A549 (cell line): ENCODE data around the gene PLIN1. TPM values are rescaled to one million over a fixed set of nuclear protein-coding genes. Genes with fewer than 3 reads are reported as not detected.

Source experiments
- ATAC-seq, 2 experiments: fragments of 200-7000 bp in 1 of 2; fragments of >200 bp in 1 of 2; cut with Nextera tagmentation in 1 of 2; cut with Tn5 transposase in 1 of 2; 3 replicates each; pipeline versions ENCODE4 v1.8.0 to v1.9.1; 2018 to 2020; ENCODE audit warnings: mild to moderate bottlenecking in 1 of 2, moderate library complexity in 1 of 2
- CTCF ChIA-PET: fragments of 300-600 bp; sonication (Branson Sonifier 250); formaldehyde crosslinking; extraction: SDS; loops from one replicate; lab custom pipeline; 2021; ENCODE audit warnings: antibody characterized with exemption, inconsistent platforms; lab: Yijun Ruan, JAX
- POLR2A ChIA-PET: fragments of 350-600 bp; formaldehyde crosslinking; extraction: SDS; loops from one replicate; lab custom pipeline; 2021; ENCODE audit warnings: antibody characterized with exemption, inconsistent platforms; lab: Yijun Ruan, JAX
- DNase-seq, 2 experiments: peaks; one replicate each; pipeline versions ENCODE4 v3.0.0 to v3.0.0-alpha.2; 2011 to 2016; ENCODE audit warnings: low read depth in 1 of 2, low spot score in 1 of 2
- FAIRE-seq: peaks from 2 replicates; lab custom pipeline; 2011; peaks lifted over from hg19 to GRCh38; lab: Jason Lieb, UNC
- H3K27ac ChIP-seq, 2 experiments: fragments of >200 bp; sonication (Bioruptor Twin); formaldehyde crosslinking; 3 replicates each; pipeline ENCODE4 v1.5.1; 2016 to 2017
- H3K4me1 ChIP-seq: fragments of >200 bp; sonication (Bioruptor Twin); formaldehyde crosslinking; 3 replicates; pipeline ENCODE4 v1.6.1; 2016
- H3K4me2 ChIP-seq: fragments of >200 bp; sonication (Bioruptor Twin); formaldehyde crosslinking; 3 replicates; pipeline ENCODE4 v1.6.1; 2016
- H3K4me3 ChIP-seq: fragments of >200 bp; sonication (Bioruptor Twin); formaldehyde crosslinking; 3 replicates; pipeline ENCODE4 v1.5.1; 2016
- H3K9me3 ChIP-seq: fragments of >200 bp; sonication (Bioruptor Twin); formaldehyde crosslinking; 3 replicates; pipeline ENCODE4 v1.6.1; 2016
- CBX2 ChIP-seq: fragments of 200-600 bp; sonication (generic); IDR thresholded peaks from 2 replicates; pipeline ENCODE4 v1.6.1; 2016; ENCODE audit warnings: low read depth, mild to moderate bottlenecking, borderline replicate concordance
- CBX8 ChIP-seq: fragments of 200-600 bp; sonication (generic); IDR thresholded peaks from 2 replicates; pipeline ENCODE4 v1.6.1; 2016
- CHD4 ChIP-seq: fragments of 200-600 bp; sonication (generic); IDR thresholded peaks from 2 replicates; pipeline ENCODE4 v1.6.1; 2016; ENCODE audit warnings: antibody characterized with exemption, mild to moderate bottlenecking, borderline replicate concordance
- EP300 ChIP-seq, 2 experiments: fragments of >200 bp; sonication (Bioruptor Twin); formaldehyde crosslinking; IDR thresholded peaks; 2 replicates in 1 of 2; 3 replicates in 1 of 2; pipeline ENCODE4 v1.6.1; 2016 to 2017
- ESRRA ChIP-seq: fragments of 150-350 bp; IDR thresholded peaks from 2 replicates; pipeline ENCODE4 v1.6.1; 2014; ENCODE audit warnings: mild to moderate bottlenecking, low read length, borderline replicate concordance
- FOSB ChIP-seq: fragments of 250-450 bp; sonication (Bioruptor Pico); IDR thresholded peaks from 2 replicates; pipeline ENCODE4 v1.5.0; 2020; ENCODE audit warnings: mild to moderate bottlenecking, moderate library complexity
- GATA3 ChIP-seq: IDR thresholded peaks from 2 replicates; pipeline ENCODE4 v1.6.1; 2012; ENCODE audit warnings: borderline replicate concordance
- HDAC2 ChIP-seq: fragments of 200-600 bp; sonication (generic); IDR thresholded peaks from 2 replicates; pipeline ENCODE4 v1.6.1; 2016
- HEYL ChIP-seq: fragments of 250-450 bp; sonication (Bioruptor Pico); IDR thresholded peaks from 2 replicates; pipeline ENCODE4 v1.8.0; 2021; ENCODE audit warnings: mild to moderate bottlenecking, moderate library complexity
- HOXA7 ChIP-seq: fragments of 250-450 bp; sonication (Bioruptor Pico); IDR thresholded peaks from 2 replicates; pipeline ENCODE4 v1.5.0; 2020; ENCODE audit warnings: mild to moderate bottlenecking, moderate library complexity
- JUN ChIP-seq, 2 experiments: fragments of >200 bp; sonication (Bioruptor Twin); formaldehyde crosslinking; IDR thresholded peaks; 2 replicates in 1 of 2; 3 replicates in 1 of 2; pipeline ENCODE4 v1.6.1; 2016 to 2017
- JUNB ChIP-seq: fragments of >200 bp; sonication (Bioruptor Twin); formaldehyde crosslinking; IDR thresholded peaks from 2 replicates; pipeline ENCODE4 v1.6.1; 2016
- MAX ChIP-seq: IDR thresholded peaks from 2 replicates; pipeline ENCODE4 v1.6.1; 2012
- NFE2L2 ChIP-seq: fragments of 150-350 bp; conservative IDR thresholded peaks from 2 replicates; pipeline ENCODE4 v1.6.1; 2014; ENCODE audit warnings: low read length
- PHF8 ChIP-seq: fragments of 200-600 bp; sonication (generic); IDR thresholded peaks from 2 replicates; pipeline ENCODE4 v1.6.1; 2016; ENCODE audit warnings: low read depth, mild to moderate bottlenecking, antibody characterized with exemption, moderate library complexity, borderline replicate concordance
- POLR2A ChIP-seq: IDR thresholded peaks from 2 replicates; pipeline ENCODE4 v1.6.1; 2012; ENCODE audit warnings: mild to moderate bottlenecking, low read length
- POLR2AphosphoS2 ChIP-seq: conservative IDR thresholded peaks from 2 replicates; pipeline ENCODE4 v1.6.1; 2012; ENCODE audit warnings: low read length, improper control_type of control experiment, inconsistent platforms
- RFX5 ChIP-seq: fragments of 450-650 bp; IDR thresholded peaks from 2 replicates; pipeline ENCODE4 v1.7.1; 2014; ENCODE audit warnings: antibody characterized with exemption, mild to moderate bottlenecking, moderate library complexity
- SMC3 ChIP-seq: fragments of >200 bp; sonication (Bioruptor Twin); formaldehyde crosslinking; IDR thresholded peaks from 3 replicates; pipeline ENCODE4 v1.6.1; 2018; ENCODE audit warnings: inconsistent platforms
- WGBS: methylation state at CpG from one replicate; pipeline ENCODE4 v1.1.6; 2017; ENCODE audit errors: missing lambda C conversion rate; 5-methylcytosine and 5-hydroxymethylcytosine counted together
- polyA plus RNA-seq, 4 experiments: library from polyadenylated mRNA; depleted of rRNA in 3 of 4; stranded (reverse); fragments of >200 nt; fragmentation: RNase III in 1 of 4; extraction: RNeasy Plus Mini Kit Qiagen cat#74134 plus additional on column Dnase treatment in 1 of 4; gene quantifications; 2 replicates in 3 of 4; 3 replicates in 1 of 4; pipeline ENCODE4 v1.2.3, GENCODE V29; 2011 to 2017
- TF ChIP-seq, protein P1 (sequence below): fragments of 200-600 bp; sonication (generic); IDR thresholded peaks from 2 replicates; pipeline ENCODE4 v1.6.1; 2016; ENCODE audit warnings: antibody characterized with exemption, mild to moderate bottlenecking, moderate library complexity
- TF ChIP-seq, protein P2 (sequence below): fragments of 250-450 bp; sonication (Bioruptor Pico); IDR thresholded peaks from 2 replicates; pipeline ENCODE4 v1.5.0; 2021; ENCODE audit warnings: mild to moderate bottlenecking, moderate library complexity, borderline replicate concordance
- TF ChIP-seq, protein P3 (sequence below): fragments of >200 bp; sonication (Bioruptor Twin); formaldehyde crosslinking; IDR thresholded peaks from 3 replicates; pipeline ENCODE4 v1.6.1; 2016
- TF ChIP-seq, protein P4 (sequence below): fragments of 250-450 bp; sonication (Bioruptor Pico); IDR thresholded peaks from 2 replicates; pipeline ENCODE4 v1.5.0; 2020; ENCODE audit warnings: low read depth, mild to moderate bottlenecking, moderate library complexity
- TF ChIP-seq, protein P5 (sequence below): fragments of >200 bp; sonication (Bioruptor Twin); formaldehyde crosslinking; IDR thresholded peaks from 2 replicates; pipeline ENCODE4 v1.6.1; 2016

PLIN1 gene
- polyA plus RNA-seq, 2 of the 4 experiments (the other 2 are of a cell fraction), result 0.27 to 0.74 TPM

DNA sequence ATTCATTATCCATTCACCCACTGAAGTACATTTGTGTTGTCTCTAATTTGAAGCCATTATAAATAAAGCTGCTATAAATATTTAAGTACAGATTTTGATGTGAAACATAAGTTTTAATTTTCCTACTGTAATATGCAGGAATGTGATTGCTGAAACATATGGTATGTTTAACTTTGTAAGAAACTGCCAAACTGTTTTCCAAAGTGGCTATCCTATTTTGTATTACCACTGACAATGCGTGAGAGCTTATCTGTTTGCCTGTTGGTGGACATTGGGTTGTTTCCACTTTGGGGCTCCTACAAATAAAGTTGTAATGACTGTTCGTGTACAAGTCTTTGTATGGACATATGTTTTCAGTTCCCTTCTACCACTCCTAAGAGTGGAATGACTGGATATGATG is 13.9 kb upstream of the PLIN1 start:
- POLR2A ChIA-PET, result no interaction called here
- FAIRE-seq (no peak), DNase-seq (no peak)
- 56% methylated on average over 2 of the region's 2 CpGs for WGBS
- Histone ChIP-seq H3K4me1 (0 out of 3 replicates have a peak, but pooled peaks cover 5% of the 10 kb centered on the region), H3K4me2 (no peak overlapping the region)
- TF ChIP-seq SMC3, result no peak
- TF ChIP-seq GATA3, result no peak
- TF ChIP-seq CBX8, result no peak
- TF ChIP-seq JUNB, result no peak
- TF ChIP-seq, protein P1, sequence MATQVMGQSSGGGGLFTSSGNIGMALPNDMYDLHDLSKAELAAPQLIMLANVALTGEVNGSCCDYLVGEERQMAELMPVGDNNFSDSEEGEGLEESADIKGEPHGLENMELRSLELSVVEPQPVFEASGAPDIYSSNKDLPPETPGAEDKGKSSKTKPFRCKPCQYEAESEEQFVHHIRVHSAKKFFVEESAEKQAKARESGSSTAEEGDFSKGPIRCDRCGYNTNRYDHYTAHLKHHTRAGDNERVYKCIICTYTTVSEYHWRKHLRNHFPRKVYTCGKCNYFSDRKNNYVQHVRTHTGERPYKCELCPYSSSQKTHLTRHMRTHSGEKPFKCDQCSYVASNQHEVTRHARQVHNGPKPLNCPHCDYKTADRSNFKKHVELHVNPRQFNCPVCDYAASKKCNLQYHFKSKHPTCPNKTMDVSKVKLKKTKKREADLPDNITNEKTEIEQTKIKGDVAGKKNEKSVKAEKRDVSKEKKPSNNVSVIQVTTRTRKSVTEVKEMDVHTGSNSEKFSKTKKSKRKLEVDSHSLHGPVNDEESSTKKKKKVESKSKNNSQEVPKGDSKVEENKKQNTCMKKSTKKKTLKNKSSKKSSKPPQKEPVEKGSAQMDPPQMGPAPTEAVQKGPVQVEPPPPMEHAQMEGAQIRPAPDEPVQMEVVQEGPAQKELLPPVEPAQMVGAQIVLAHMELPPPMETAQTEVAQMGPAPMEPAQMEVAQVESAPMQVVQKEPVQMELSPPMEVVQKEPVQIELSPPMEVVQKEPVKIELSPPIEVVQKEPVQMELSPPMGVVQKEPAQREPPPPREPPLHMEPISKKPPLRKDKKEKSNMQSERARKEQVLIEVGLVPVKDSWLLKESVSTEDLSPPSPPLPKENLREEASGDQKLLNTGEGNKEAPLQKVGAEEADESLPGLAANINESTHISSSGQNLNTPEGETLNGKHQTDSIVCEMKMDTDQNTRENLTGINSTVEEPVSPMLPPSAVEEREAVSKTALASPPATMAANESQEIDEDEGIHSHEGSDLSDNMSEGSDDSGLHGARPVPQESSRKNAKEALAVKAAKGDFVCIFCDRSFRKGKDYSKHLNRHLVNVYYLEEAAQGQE, result no peak
- TF ChIP-seq ESRRA, result no peak
- no peak for TF ChIP-seq POLR2AphosphoS2
- TF ChIP-seq RFX5, result no peak
- TF ChIP-seq, protein P2, sequence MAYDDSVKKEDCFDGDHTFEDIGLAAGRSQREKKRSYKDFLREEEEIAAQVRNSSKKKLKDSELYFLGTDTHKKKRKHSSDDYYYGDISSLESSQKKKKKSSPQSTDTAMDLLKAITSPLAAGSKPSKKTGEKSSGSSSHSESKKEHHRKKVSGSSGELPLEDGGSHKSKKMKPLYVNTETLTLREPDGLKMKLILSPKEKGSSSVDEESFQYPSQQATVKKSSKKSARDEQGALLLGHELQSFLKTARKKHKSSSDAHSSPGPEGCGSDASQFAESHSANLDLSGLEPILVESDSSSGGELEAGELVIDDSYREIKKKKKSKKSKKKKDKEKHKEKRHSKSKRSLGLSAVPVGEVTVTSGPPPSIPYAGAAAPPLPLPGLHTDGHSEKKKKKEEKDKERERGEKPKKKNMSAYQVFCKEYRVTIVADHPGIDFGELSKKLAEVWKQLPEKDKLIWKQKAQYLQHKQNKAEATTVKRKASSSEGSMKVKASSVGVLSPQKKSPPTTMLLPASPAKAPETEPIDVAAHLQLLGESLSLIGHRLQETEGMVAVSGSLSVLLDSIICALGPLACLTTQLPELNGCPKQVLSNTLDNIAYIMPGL (CRISPR knock-in tag), result no peak
- TF ChIP-seq, protein P3, sequence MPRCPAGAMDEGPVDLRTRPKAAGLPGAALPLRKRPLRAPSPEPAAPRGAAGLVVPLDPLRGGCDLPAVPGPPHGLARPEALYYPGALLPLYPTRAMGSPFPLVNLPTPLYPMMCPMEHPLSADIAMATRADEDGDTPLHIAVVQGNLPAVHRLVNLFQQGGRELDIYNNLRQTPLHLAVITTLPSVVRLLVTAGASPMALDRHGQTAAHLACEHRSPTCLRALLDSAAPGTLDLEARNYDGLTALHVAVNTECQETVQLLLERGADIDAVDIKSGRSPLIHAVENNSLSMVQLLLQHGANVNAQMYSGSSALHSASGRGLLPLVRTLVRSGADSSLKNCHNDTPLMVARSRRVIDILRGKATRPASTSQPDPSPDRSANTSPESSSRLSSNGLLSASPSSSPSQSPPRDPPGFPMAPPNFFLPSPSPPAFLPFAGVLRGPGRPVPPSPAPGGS, result no peak
- TF ChIP-seq HEYL, result no peak
- TF ChIP-seq EP300 (IDR thresholded peaks at IDR 0.05), result no peak
- TF ChIP-seq NFE2L2, result no peak
- no peak for TF ChIP-seq MAX
- TF ChIP-seq CBX2, result no peak
- TF ChIP-seq PHF8, result no peak
- TF ChIP-seq HDAC2, result no peak
- TF ChIP-seq, all 56 proteins: peak for 0
- Histone ChIP-seq H3K9me3 (no peaks in the 10 kb centered on the region), H3K4me3 (no peak overlapping the region), H3K27ac (no peak overlapping the region)
- CTCF ChIA-PET, result no interaction called here
- no peak for ATAC-seq

DNA sequence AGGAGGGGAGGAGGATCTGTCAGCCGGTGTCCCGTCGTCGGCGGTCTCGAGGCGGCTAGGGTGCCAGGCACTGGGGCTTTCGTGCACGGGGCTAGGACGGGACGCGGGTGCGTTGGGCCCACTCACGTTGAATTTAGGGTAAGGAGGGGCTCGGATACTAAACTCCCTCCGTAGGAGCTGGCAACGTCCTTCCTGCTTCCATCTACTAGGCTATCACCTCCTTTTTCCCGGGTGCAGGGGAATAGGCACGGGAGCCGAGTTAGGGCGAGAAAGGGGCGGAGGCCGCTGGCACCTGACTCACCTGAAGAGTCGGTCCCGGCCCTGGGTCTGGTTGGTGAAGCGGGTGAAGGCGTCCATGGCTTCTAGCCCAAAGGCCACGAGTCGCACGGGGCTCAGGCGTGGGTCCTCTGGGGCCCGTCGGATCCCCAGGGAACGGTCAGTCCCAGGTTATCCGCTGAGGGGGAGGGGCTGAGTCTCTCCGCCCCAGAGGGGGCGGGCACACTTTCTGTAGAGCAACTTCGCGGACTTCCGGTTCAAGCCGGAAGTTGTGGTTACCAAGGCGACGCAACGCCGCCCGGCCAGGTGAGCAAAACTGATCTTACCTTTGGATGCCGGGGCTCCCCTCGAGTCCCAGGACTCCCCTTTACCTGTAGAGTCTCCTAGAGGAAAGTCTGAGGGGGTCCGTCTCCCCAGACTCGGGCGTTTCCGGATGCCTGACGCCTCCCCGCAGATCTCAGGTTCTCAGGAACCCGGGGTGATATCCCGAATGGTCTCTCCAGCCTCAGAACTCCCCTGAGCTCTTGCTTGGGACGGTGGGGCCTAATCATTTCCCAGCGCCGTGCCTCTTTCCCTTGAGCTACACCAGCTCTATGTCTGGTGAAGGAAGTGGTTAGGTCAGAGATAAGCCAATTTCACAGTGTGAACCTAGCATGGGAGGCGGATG is 11.4 kb upstream of the PLIN1 start, which contains the start of the genes PEX11A and WDR93:
PEX11A (minus strand) TSS at position 479 of the 943 bp plus-strand sequence; CDS start at position 357, 122 bp downstream.
WDR93 (plus strand) TSS at position 536 of the 943 bp plus-strand sequence. CDS start 10,936 bp downstream, outside the sequence.
- peak; percentile 85 to 92 for DNase-seq
- no peak for FAIRE-seq
- Histone ChIP-seq H3K9me3 (no peaks in the 10 kb centered on the region), H3K27ac (peak within 1 kb of the TSS; percentile 68 to 90), H3K4me3 (peak within 1 kb of the TSS; percentile 82), H3K4me2 (peak within 1 kb of the TSS; percentile 86), H3K4me1 (0 out of 3 replicates have a peak, but pooled peaks cover 5% of the 10 kb centered on the region)
- peak; percentile 98 for ATAC-seq
- CTCF ChIA-PET, result interaction anchor here (0.6 to 2.3 kb wide), 2 partner anchors 13 to 44 kb away, joined by 3 to 9 read pairs; no protein-coding TSS in a partner anchor
- POLR2A ChIA-PET, result no interaction called here
- 3% methylated on average over 50 of the region's 60 CpGs for WGBS
- TF ChIP-seq, protein P3, result no peak
- TF ChIP-seq POLR2A (peak; percentile 82), JUN (IDR thresholded peaks at IDR 0.05) (peak in 1 of 2 experiments; percentile 54; a peak in 2 of 5 replicates), MAX (peak; percentile 67), EP300 (IDR thresholded peaks at IDR 0.05) (no peak), RFX5 (no peak), GATA3 (no peak), FOSB (CRISPR knock-in tag) (no peak), PHF8 (peak; percentile 72), HDAC2 (no peak), CHD4 (no peak), HOXA7 (CRISPR knock-in tag) (no peak), NFE2L2 (no peak)
- TF ChIP-seq, protein P4, sequence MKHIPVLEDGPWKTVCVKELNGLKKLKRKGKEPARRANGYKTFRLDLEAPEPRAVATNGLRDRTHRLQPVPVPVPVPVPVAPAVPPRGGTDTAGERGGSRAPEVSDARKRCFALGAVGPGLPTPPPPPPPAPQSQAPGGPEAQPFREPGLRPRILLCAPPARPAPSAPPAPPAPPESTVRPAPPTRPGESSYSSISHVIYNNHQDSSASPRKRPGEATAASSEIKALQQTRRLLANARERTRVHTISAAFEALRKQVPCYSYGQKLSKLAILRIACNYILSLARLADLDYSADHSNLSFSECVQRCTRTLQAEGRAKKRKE (CRISPR knock-in tag), result peak; percentile 40; the same call in 1 of the 2 replicates
- TF ChIP-seq, protein P5, sequence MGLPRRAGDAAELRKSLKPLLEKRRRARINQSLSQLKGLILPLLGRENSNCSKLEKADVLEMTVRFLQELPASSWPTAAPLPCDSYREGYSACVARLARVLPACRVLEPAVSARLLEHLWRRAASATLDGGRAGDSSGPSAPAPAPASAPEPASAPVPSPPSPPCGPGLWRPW, result no peak
